ENCODE results near the gene EHMT1. TPM values are rescaled to one million over a fixed set of nuclear protein-coding genes. Genes with fewer than 3 reads are reported as not detected.
"Not testable (repeated sequence)": the region's sequence is repeated elsewhere in the genome, so short reads cannot be mapped to it uniquely, and the experiment has no call there.

Gene EHMT1
- total and polyA plus RNA-seq, 4 experiments from 2014 or later = 6.7 to 118 (median 67.5) TPM

DNA sequence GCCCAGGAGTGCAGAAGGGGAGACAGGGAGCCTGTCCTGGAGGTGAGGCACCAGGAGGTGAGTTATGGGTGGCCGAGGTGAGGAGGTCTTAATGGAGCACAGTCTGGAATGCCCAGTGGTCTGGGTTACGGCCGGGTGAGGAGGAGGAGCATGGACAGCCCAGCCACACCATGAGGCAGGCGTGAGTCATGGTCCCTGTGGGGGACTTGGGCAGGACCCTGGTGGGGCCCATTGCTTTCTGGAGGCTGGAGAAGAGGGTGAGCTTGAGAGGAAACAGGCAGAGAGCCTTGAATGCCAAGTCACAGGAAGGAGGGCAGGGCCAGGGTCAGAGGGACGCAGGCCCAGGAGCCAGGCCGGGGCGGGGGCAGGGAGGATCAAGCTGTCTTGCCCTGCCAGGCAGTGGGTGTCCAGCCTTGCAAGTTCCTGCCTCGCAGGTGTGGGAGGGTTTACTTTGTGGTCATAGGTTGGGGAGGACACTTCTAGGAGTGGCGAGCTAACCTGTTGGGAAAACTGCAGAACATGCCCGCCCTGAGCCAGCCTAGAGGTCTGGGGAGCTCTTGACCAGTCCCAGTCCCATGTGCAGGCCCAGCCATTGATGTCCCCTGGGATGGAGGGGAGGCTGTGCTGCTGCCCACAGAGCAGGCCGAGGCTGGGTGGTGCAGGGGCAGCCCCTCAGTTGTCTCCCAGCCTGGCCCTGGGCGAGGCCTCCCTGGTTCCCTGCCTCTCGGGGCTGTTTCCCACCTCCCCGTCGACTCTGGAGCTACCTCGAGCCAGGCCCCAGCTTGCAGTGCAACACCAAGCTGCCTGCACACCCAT is 261.6 kb downstream of the EHMT1 start:
- H3K27me3 Mint-ChIP-seq = peaks cover 13 to 21% of the 10 kb centered on the region in 2 donors
- peaks cover 0 to 3% (median 0%) of the 10 kb centered on the region in 8 donors for H3K9me3 Mint-ChIP-seq
- peak overlapping the region in 1 of 7 donors; percentile 53 for H3K27ac Mint-ChIP-seq
- ChIA-PET POLR2A (ENCODE audit: partially characterized antibody) (no interaction called here), CTCF (ENCODE audit: partially characterized antibody) (no interaction called here)
- Histone ChIP-seq H3K27ac (ENCODE audit: low read depth, low read length) (no peak overlapping the region), H3K9me3 (ENCODE audit: control insufficient read depth in 1 of 2, low read length in 2 of 2) (no peaks in the 10 kb centered on the region), H3K27me3 (ENCODE audit: insufficient read depth, low read length) (peaks cover 4% of the 10 kb centered on the region), H3K36me3 (ENCODE audit: insufficient read depth, low read length) (no peaks in the 10 kb centered on the region), H3K4me3 (ENCODE audit: low read length in 2 of 2) (no peak overlapping the region), H3K4me1 (ENCODE audit: insufficient read depth, low read length) (no peaks in the 10 kb centered on the region)
- DNase-seq = no peak
- peaks cover 0 to 10% (median 3%) of the 10 kb centered on the region in 4 donors for H3K4me1 Mint-ChIP-seq
- peak overlapping the region in 1 of 8 donors; percentile 25 for H3K4me3 Mint-ChIP-seq
- intact Hi-C loops (cut with micrococcal nuclease) = no loop called here
- no peaks in the 10 kb centered on the region for H3K36me3 Mint-ChIP-seq

DNA sequence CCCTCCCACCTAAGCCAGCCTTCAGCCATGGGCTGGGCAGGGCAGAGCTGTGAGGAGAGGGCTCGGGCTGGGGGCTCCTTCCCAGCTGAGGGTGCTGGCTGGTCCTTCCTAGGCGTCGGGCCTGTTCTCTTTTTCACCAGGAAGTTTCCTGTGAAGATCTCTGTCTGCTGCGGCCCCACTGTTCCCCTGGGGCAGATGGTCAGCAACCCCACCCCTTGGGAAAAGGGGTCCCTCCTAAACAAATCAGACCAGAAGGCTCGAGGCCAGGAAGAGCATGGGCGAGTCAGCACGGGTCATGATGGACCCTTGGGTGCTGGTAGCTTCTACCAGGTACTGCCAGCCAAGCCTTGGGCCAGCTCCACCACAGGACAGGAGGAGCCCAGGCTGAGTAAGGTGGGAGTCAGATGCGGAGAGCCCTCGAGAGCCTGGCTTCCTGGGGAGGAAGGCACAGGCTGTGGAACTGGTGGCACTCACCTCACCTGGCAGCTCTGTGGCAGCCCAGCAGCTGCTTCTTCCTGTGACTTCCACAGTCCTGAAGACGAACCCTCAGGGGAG is 262.2 kb downstream of the EHMT1 start:
- no peaks in the 10 kb centered on the region for H3K9me3 ChIP-seq (ENCODE audit: control insufficient read depth in 1 of 2, low read length in 2 of 2)
- H3K4me1 Mint-ChIP-seq = peaks cover 0 to 5% (median 3%) of the 10 kb centered on the region in 4 donors

DNA sequence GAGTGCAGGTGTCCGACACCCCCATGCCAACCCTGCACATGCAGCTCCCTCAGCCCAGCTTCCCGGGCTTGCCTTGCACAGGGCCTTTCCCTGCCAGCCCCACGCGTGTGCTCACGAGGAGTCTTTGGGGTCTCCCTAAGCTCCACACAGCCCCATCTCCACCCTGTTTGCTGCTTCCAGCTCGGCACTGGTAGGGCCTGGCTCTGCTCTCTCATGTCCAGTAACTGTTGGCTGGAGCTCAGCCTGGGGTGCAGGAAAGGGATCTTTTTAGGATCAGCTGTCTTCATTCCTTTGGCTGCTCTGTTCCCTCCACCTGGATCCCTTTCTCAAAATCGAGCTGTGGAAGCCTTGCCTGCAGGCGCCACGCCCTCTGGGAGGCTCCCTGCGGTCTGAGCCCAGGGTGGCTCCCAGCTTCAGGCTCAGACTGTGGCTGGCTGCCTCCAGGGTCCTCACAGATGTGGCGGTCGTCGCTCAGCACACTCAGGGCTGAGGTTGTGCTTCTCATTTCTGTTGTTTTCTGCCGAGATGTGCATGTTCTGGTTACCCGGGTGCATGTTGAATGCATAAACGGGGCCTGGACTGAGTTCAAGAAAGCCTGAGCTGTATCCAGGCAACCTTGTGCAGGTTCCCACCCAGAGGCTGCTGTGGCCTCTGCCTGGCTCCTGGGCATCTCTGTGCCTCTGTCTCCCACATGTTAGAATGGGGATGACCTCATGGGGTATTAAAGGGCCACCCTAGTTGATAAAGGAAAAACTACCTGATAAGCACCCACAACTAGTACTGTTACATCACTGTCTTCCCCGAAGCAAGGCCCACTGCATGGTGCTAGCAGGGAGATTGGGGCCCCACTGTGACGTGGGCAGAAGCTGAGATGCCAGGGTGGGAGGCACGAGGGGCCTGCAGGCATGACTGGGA is 263.0 kb downstream of the EHMT1 start:
- Histone ChIP-seq H3K9me3 (ENCODE audit: control insufficient read depth in 1 of 2, low read length in 2 of 2) (no peaks in the 10 kb centered on the region), H3K4me3 (ENCODE audit: low read length in 2 of 2) (no peak overlapping the region), H3K27me3 (ENCODE audit: insufficient read depth, low read length) (no peaks in the 10 kb centered on the region), H3K4me1 (ENCODE audit: insufficient read depth, low read length) (no peaks in the 10 kb centered on the region), H3K27ac (ENCODE audit: low read depth, low read length) (no peak overlapping the region), H3K36me3 (ENCODE audit: insufficient read depth, low read length) (no peaks in the 10 kb centered on the region)
- Mint-ChIP-seq H3K36me3 (no peaks in the 10 kb centered on the region), H3K27me3 (peaks cover 3 to 10% of the 10 kb centered on the region in 2 donors), H3K27ac (no peak overlapping the region), H3K9me3 (no peaks in the 10 kb centered on the region), H3K4me1 (peaks cover 0 to 4% (median 0%) of the 10 kb centered on the region in 4 donors), H3K4me3 (no peak overlapping the region)
- intact Hi-C loops (cut with micrococcal nuclease) = no loop called here
- no peak for DNase-seq
- ChIA-PET CTCF (ENCODE audit: partially characterized antibody) (no interaction called here), POLR2A (ENCODE audit: partially characterized antibody) (no interaction called here)

More for the DNA sequence above, 262.2 kb downstream of the EHMT1 start:
- no peak for DNase-seq
- H3K27ac ChIP-seq (ENCODE audit: low read depth, low read length) = no peak overlapping the region
- CTCF ChIA-PET (ENCODE audit: partially characterized antibody) = no interaction called here
- peaks cover 4% of the 10 kb centered on the region for H3K27me3 ChIP-seq (ENCODE audit: insufficient read depth, low read length)
- H3K36me3 Mint-ChIP-seq = no peaks in the 10 kb centered on the region
- H3K9me3 Mint-ChIP-seq = peaks cover 0 to 3% (median 0%) of the 10 kb centered on the region in 8 donors
- H3K4me1 ChIP-seq (ENCODE audit: insufficient read depth, low read length) = no peaks in the 10 kb centered on the region
- POLR2A ChIA-PET (ENCODE audit: partially characterized antibody) = no interaction called here
- peaks cover 8 to 15% of the 10 kb centered on the region in 2 donors for H3K27me3 Mint-ChIP-seq
- H3K4me3 Mint-ChIP-seq = no peak overlapping the region
- intact Hi-C loops (cut with micrococcal nuclease) = no loop called here
- no peak overlapping the region for H3K27ac Mint-ChIP-seq
- H3K4me3 ChIP-seq (ENCODE audit: low read length in 2 of 2) = no peak overlapping the region
- no peaks in the 10 kb centered on the region for H3K36me3 ChIP-seq (ENCODE audit: insufficient read depth, low read length)

DNA sequence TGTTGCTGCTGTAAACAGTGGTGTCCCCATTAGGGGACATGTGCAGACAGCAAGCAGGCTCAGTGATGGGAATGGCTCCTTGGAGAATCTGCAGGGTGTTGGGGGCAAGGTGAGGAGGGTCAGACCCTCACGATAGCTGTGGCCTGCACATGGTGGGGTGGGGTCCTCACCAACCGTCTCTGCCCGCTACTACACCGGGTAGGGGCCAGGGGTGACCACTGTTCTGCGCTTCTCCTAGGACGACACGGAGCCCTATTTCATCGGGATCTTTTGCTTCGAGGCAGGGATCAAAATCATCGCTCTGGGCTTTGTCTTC is 263.7 kb downstream of the EHMT1 start:
- H3K27me3 Mint-ChIP-seq = peaks cover 3 to 10% of the 10 kb centered on the region in 2 donors
- H3K4me1 Mint-ChIP-seq = peaks cover 0 to 4% (median 0%) of the 10 kb centered on the region in 4 donors
- no peaks in the 10 kb centered on the region for H3K4me1 ChIP-seq (ENCODE audit: insufficient read depth, low read length)
- ChIA-PET POLR2A (ENCODE audit: partially characterized antibody) (no interaction called here), CTCF (ENCODE audit: partially characterized antibody) (no interaction called here)
- no peaks in the 10 kb centered on the region for H3K27me3 ChIP-seq (ENCODE audit: insufficient read depth, low read length)
- no peaks in the 10 kb centered on the region for H3K36me3 ChIP-seq (ENCODE audit: insufficient read depth, low read length)
- no peaks in the 10 kb centered on the region for H3K36me3 Mint-ChIP-seq
- H3K4me3 Mint-ChIP-seq = no peak overlapping the region
- H3K9me3 Mint-ChIP-seq = no peaks in the 10 kb centered on the region
- H3K9me3 ChIP-seq (ENCODE audit: control insufficient read depth in 1 of 2, low read length in 2 of 2) = no peaks in the 10 kb centered on the region
- intact Hi-C loops (cut with micrococcal nuclease) = no loop called here
- H3K4me3 ChIP-seq (ENCODE audit: low read length in 2 of 2) = no peak overlapping the region
- H3K27ac ChIP-seq (ENCODE audit: low read depth, low read length) = no peak overlapping the region
- no peak overlapping the region for H3K27ac Mint-ChIP-seq
- DNase-seq = no peak

DNA sequence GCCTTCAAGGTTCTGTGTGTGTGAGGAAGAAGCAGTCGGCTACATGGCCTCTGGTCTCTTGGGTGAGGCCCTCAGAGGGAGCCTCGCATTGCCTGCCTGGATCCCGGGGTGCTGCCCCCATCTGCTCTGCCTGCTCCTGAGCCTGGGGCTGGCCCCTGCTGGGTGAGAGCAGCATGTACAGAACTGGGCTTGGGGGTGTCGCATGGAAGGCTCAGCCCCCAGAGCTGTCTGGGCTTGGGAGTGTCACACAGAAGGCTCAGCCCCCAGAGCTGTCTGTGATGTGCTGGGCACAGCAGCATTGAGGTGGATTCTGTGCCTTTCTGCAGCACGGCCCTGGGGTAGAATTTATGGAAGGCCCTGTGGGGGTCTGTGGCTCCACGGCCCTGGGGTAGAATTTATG is 265.2 kb downstream of the EHMT1 start:
- H3K36me3 ChIP-seq (ENCODE audit: insufficient read depth, low read length); H3K4me3 Mint-ChIP-seq; H3K9me3 Mint-ChIP-seq; H3K9me3 ChIP-seq (ENCODE audit: control insufficient read depth in 1 of 2, low read length in 2 of 2); H3K4me3 ChIP-seq (ENCODE audit: low read length in 2 of 2); H3K27ac Mint-ChIP-seq; H3K27me3 ChIP-seq (ENCODE audit: insufficient read depth, low read length); POLR2A ChIA-PET (ENCODE audit: partially characterized antibody); H3K36me3 Mint-ChIP-seq; DNase-seq; H3K4me1 ChIP-seq (ENCODE audit: insufficient read depth, low read length); H3K27me3 Mint-ChIP-seq; H3K27ac ChIP-seq (ENCODE audit: low read depth, low read length); intact Hi-C loops (cut with micrococcal nuclease); CTCF ChIA-PET (ENCODE audit: partially characterized antibody); H3K4me1 Mint-ChIP-seq: not testable (repeated sequence)

DNA sequence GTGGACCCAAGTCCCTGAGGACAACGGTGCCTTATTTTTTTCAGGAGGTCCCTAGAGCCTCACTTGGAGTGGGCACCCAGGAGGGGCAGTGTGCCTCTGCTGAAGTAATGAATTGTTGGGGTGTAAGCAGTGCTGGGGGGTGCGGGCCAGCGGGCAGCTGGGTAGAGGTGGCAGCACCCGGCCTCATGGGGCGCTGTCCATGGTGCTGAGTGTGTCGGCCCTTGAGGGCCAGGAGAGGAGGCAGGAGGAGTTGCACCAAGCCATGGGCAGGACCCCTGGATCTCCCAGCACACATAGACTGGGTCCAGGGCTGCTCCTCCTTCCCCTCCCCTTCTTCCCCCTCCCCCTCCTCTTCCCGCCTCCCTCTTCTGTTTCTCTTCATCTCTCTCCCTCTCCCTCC is 265.7 kb downstream of the EHMT1 start:
- H3K27me3 ChIP-seq (ENCODE audit: insufficient read depth, low read length); H3K27ac Mint-ChIP-seq; intact Hi-C loops (cut with micrococcal nuclease); POLR2A ChIA-PET (ENCODE audit: partially characterized antibody); H3K9me3 Mint-ChIP-seq; H3K9me3 ChIP-seq (ENCODE audit: control insufficient read depth in 1 of 2, low read length in 2 of 2); H3K36me3 Mint-ChIP-seq; H3K27ac ChIP-seq (ENCODE audit: low read depth, low read length); H3K27me3 Mint-ChIP-seq; H3K4me1 ChIP-seq (ENCODE audit: insufficient read depth, low read length); CTCF ChIA-PET (ENCODE audit: partially characterized antibody); H3K36me3 ChIP-seq (ENCODE audit: insufficient read depth, low read length); H3K4me3 Mint-ChIP-seq; H3K4me1 Mint-ChIP-seq; H3K4me3 ChIP-seq (ENCODE audit: low read length in 2 of 2): not testable (repeated sequence)
- peak in 2 of 5 donors; percentile 7 for DNase-seq

DNA sequence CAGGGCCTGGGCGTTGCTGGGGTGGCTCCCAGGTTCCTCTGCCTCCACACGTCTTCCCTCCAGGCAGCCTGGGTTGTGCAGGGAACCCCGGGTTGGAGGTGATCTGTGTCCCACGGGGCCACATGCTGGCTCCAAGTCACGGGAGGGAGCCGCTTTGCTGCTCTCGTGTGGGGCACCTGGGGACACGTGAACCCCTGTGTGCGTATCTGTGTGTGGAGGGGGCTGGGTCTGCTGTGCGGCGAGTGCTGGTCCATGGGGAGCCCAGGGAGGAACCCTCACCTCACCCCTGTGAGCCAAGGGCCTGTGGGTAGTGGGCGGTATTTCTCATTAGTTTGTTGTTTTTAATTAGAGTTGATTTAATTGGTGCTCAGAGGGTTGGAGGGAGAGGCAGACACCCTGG is 266.3 kb downstream of the EHMT1 start:
- H3K9me3 Mint-ChIP-seq; POLR2A ChIA-PET (ENCODE audit: partially characterized antibody); H3K36me3 Mint-ChIP-seq; H3K27ac Mint-ChIP-seq; H3K27me3 Mint-ChIP-seq; H3K27me3 ChIP-seq (ENCODE audit: insufficient read depth, low read length); H3K9me3 ChIP-seq (ENCODE audit: control insufficient read depth in 1 of 2, low read length in 2 of 2); H3K27ac ChIP-seq (ENCODE audit: low read depth, low read length); H3K4me1 ChIP-seq (ENCODE audit: insufficient read depth, low read length); H3K4me3 Mint-ChIP-seq; CTCF ChIA-PET (ENCODE audit: partially characterized antibody); H3K4me1 Mint-ChIP-seq; DNase-seq; intact Hi-C loops (cut with micrococcal nuclease); H3K36me3 ChIP-seq (ENCODE audit: insufficient read depth, low read length); H3K4me3 ChIP-seq (ENCODE audit: low read length in 2 of 2): not testable (repeated sequence)

Data from CD4-positive, alpha-beta memory T cell (primary cell).